ENCODE measurements around the gene ZGRF1.

Gene ZGRF1

GRCh38 chr4:112513971-112514646 is 122.6 kb downstream of the ZGRF1 start:
- H3K4me2 ChIP-seq (ENCODE audit: low read depth, low read length): peak overlapping the region; percentile 100
- no peaks in the 10 kb centered on the region for H4K20me1 ChIP-seq (ENCODE audit: insufficient read depth, low read length)
- peak; percentile 41 for DNase-seq
- H3K27me3 ChIP-seq (replicated peaks; ENCODE audit: insufficient read depth, low read length): peaks cover 18% of the 10 kb centered on the region
- H3K4me1 ChIP-seq (ENCODE audit: low read length): peaks cover 6% of the 10 kb centered on the region; the same call in 1 of the 2 replicates
- H3K9me2 ChIP-seq (replicated peaks; ENCODE audit: insufficient read depth, low read length): no peaks in the 10 kb centered on the region
- H3K9ac ChIP-seq (ENCODE audit: low read length): no peak overlapping the region
- H3K27ac ChIP-seq (ENCODE audit: low read length): no peak overlapping the region
- H3K79me2 ChIP-seq (ENCODE audit: low read length): no peaks in the 10 kb centered on the region
- peak overlapping the region; percentile 71 for H3K4me3 ChIP-seq (ENCODE audit: low read length)
- no peaks in the 10 kb centered on the region for H3K9me3 ChIP-seq (replicated peaks; ENCODE audit: insufficient read depth, low read length)
- H2AFZ ChIP-seq (ENCODE audit: low read length): peak overlapping the region; percentile 83
- TF ChIP-seq EZH2 (optimal IDR thresholded peaks at IDR 0.05; ENCODE audit: low read depth, low read length) (no peak), EZH2phosphoT487 (IDR thresholded peaks at IDR 0.05; ENCODE audit: low read length) (no peak)
- TF ChIP-seq, protein P1, sequence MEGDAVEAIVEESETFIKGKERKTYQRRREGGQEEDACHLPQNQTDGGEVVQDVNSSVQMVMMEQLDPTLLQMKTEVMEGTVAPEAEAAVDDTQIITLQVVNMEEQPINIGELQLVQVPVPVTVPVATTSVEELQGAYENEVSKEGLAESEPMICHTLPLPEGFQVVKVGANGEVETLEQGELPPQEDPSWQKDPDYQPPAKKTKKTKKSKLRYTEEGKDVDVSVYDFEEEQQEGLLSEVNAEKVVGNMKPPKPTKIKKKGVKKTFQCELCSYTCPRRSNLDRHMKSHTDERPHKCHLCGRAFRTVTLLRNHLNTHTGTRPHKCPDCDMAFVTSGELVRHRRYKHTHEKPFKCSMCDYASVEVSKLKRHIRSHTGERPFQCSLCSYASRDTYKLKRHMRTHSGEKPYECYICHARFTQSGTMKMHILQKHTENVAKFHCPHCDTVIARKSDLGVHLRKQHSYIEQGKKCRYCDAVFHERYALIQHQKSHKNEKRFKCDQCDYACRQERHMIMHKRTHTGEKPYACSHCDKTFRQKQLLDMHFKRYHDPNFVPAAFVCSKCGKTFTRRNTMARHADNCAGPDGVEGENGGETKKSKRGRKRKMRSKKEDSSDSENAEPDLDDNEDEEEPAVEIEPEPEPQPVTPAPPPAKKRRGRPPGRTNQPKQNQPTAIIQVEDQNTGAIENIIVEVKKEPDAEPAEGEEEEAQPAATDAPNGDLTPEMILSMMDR (IDR thresholded peaks at IDR 0.05; ENCODE audit: low read length): no peak
- H3F3A ChIP-seq (ENCODE audit: insufficient read depth, low read length): peaks cover 27% of the 10 kb centered on the region
- no peaks in the 10 kb centered on the region for H3K36me3 ChIP-seq (replicated peaks; ENCODE audit: insufficient read depth, low read length)

- Histone ChIP-seq H3K27ac (ENCODE audit: low read length) (no peak overlapping the region), H3K36me3 (replicated peaks; ENCODE audit: insufficient read depth, low read length) (no peaks in the 10 kb centered on the region), H3K4me2 (ENCODE audit: low read depth, low read length) (no peak overlapping the region), H3K4me3 (ENCODE audit: low read length) (no peak overlapping the region), H3F3A (ENCODE audit: insufficient read depth, low read length) (peaks cover 14% of the 10 kb centered on the region; the same call in 1 of the 2 replicates), H4K20me1 (ENCODE audit: insufficient read depth, low read length) (no peaks in the 10 kb centered on the region), H3K9ac (ENCODE audit: low read length) (no peak overlapping the region), H3K4me1 (ENCODE audit: low read length) (no peaks in the 10 kb centered on the region), H3K79me2 (ENCODE audit: low read length) (no peaks in the 10 kb centered on the region), H3K9me3 (replicated peaks; ENCODE audit: insufficient read depth, low read length) (no peaks in the 10 kb centered on the region), H3K9me2 (replicated peaks; ENCODE audit: insufficient read depth, low read length) (no peaks in the 10 kb centered on the region), H2AFZ (ENCODE audit: low read length) (no peak overlapping the region), H3K27me3 (replicated peaks; ENCODE audit: insufficient read depth, low read length) (peaks cover 24% of the 10 kb centered on the region)
- DNase-seq: no peak
- TF ChIP-seq EZH2 (optimal IDR thresholded peaks at IDR 0.05; ENCODE audit: low read depth, low read length): no peak
- TF ChIP-seq, protein P1 (IDR thresholded peaks at IDR 0.05; ENCODE audit: low read length): no peak
- TF ChIP-seq EZH2phosphoT487 (IDR thresholded peaks at IDR 0.05; ENCODE audit: low read length): no peak
Measured at GRCh38 chr4:112511803-112512118, 124.9 kb downstream of the ZGRF1 start.

- Histone ChIP-seq H3K79me2 (ENCODE audit: low read length) (no peaks in the 10 kb centered on the region), H3K9ac (ENCODE audit: low read length) (no peak overlapping the region), H3K4me3 (ENCODE audit: low read length) (no peak overlapping the region), H3K4me2 (ENCODE audit: low read depth, low read length) (no peak overlapping the region), H3F3A (ENCODE audit: insufficient read depth, low read length) (peaks cover 14% of the 10 kb centered on the region; the same call in 1 of the 2 replicates), H3K27ac (ENCODE audit: low read length) (no peak overlapping the region), H3K27me3 (replicated peaks; ENCODE audit: insufficient read depth, low read length) (peaks cover 24% of the 10 kb centered on the region), H4K20me1 (ENCODE audit: insufficient read depth, low read length) (no peaks in the 10 kb centered on the region), H3K9me2 (replicated peaks; ENCODE audit: insufficient read depth, low read length) (no peaks in the 10 kb centered on the region), H2AFZ (ENCODE audit: low read length) (no peak overlapping the region), H3K4me1 (ENCODE audit: low read length) (no peaks in the 10 kb centered on the region), H3K36me3 (replicated peaks; ENCODE audit: insufficient read depth, low read length) (no peaks in the 10 kb centered on the region), H3K9me3 (replicated peaks; ENCODE audit: insufficient read depth, low read length) (no peaks in the 10 kb centered on the region)
- no peak for DNase-seq
- TF ChIP-seq EZH2 (optimal IDR thresholded peaks at IDR 0.05; ENCODE audit: low read depth, low read length): no peak
- TF ChIP-seq, protein P1 (IDR thresholded peaks at IDR 0.05; ENCODE audit: low read length): no peak
- no peak for TF ChIP-seq EZH2phosphoT487 (IDR thresholded peaks at IDR 0.05; ENCODE audit: low read length)
Measured at GRCh38 chr4:112511093-112511802, 125.5 kb downstream of the ZGRF1 start.
